Hematopoietic multipotent progenitor cell treated with erythropoietin and hydrocortisone succinate and interleukin-3 and kit ligand, for 8 days (in vitro differentiated cells): ENCODE measurements around the gene HOXD1.

Experiments used
- DNase-seq: peaks from one replicate; pipeline ENCODE4 v3.0.0-alpha.2; 2015

HOXD1 gene

DNA sequence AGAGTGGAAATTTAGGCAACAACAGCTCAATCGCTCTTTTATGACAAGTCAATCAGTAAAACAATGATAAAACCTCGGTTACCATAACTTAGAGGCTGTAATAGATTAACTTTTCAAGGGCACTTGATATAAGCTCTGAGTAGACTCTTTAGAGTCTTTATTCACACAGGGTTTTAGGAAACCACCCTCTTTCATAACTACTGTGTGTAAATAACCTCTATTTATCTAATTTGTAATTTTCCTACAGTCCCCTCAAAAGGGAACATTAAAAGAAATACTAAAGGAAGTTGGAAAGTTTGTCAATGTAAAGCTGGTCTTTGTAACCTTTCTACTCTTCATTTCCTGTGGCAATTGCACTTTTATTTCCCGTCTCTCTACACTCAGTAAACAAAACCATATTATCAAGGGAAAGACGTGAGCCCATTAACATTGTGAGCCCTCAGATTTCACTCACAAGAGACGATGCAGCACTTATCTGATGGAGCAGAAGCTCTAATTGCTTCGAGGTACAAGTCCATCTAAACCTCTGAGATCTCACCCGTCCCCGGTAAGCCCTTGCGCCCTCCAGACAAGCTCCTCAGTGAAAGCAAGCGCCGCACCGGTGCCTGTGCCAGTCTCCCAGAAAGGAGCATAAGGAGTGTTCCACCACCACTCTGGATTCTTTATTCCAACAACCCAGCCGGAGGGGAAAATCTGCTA is 1.1 kb upstream of the HOXD1 start:
- no peak for DNase-seq

DNA sequence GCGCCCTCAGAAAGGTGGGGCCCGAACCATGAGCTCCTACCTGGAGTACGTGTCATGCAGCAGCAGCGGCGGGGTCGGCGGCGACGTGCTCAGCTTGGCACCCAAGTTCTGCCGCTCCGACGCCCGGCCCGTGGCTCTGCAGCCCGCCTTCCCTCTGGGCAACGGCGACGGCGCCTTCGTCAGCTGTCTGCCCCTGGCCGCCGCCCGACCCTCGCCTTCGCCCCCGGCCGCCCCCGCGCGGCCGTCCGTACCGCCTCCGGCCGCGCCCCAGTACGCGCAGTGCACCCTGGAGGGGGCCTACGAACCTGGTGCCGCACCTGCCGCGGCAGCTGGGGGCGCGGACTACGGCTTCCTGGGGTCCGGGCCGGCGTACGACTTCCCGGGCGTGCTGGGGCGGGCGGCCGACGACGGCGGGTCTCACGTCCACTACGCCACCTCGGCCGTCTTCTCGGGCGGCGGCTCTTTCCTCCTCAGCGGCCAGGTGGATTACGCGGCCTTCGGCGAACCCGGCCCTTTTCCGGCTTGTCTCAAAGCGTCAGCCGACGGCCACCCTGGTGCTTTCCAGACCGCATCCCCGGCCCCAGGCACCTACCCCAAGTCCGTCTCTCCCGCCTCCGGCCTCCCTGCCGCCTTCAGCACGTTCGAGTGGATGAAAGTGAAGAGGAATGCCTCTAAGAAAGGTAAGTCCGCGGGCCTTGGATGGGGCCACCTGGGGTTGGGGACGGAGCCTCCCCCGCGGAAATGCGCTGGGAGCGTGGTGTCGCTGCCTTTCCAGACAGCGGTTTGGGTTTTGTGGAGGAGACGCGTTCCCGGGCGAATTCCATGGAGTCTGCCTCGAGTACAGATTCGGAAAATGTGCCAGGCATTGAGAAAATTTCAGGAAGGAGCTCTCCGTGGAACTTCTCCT is 559 bp downstream of the HOXD1 start:
- DNase-seq, result no peak

GRCh38 chr2:176189681-176190641 is 1.5 kb downstream of the HOXD1 start:
- DNase-seq, result peak; percentile 37

GRCh38 chr2:176192351-176192750 is 3.9 kb downstream of the HOXD1 start:
- DNase-seq, result no peak

- DNase-seq, result no peak
These were observed 4.6 kb downstream of the HOXD1 start for GRCh38 chr2:176193048-176193447.

DNA sequence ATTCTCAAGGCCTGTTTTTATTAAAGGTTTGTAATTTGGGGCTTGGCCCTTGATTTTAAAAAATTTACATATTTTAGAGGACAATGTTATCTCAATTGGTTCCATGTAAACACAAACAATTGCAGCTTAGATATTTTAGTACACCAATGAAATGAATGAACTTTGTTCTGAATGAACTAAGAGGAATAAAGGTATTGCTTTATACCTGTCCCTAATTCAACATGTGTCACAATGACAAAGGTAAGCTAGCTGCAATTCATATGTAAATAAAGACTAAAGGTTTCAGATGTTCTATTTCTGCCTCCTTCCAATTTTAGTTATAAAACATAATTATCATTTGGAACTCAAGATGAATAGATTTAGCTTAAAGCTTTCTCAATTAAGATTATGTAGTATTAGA is 11.4 kb downstream of the HOXD1 start:
- DNase-seq, result no peak

- DNase-seq, result no peak
These were observed 12.5 kb downstream of the HOXD1 start for GRCh38 chr2:176200971-176201370.

DNA sequence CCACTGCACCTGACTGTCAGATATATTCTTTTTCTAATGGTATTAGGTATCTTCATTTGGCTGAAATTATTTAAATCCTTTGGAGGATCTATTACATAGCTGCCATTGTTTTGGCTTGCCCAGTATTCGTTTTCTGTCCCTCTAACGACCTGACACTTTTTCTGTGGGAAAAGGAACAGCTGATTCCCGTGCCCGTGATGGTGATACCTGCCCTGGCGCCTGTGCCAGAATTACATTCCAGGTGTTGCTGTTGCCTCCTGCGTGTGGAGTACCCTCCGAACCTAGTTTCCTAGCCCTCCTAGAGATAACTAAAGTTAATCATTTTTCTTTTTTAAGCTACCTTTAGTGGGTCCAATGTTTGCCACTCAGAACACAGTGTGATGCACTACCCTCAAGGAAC is 14.0 kb downstream of the HOXD1 start:
- no peak for DNase-seq

GRCh38 chr2:176205126-176205525 is 16.7 kb downstream of the HOXD1 start:
- peak; percentile 59 for DNase-seq

GRCh38 chr2:176206136-176206535 is 17.7 kb downstream of the HOXD1 start:
- DNase-seq, result no peak

GRCh38 chr2:176206682-176207081 is 18.2 kb downstream of the HOXD1 start:
- DNase-seq, result no peak

- DNase-seq, result no peak
These were observed 22.6 kb downstream of the HOXD1 start for GRCh38 chr2:176211110-176211509.

DNA sequence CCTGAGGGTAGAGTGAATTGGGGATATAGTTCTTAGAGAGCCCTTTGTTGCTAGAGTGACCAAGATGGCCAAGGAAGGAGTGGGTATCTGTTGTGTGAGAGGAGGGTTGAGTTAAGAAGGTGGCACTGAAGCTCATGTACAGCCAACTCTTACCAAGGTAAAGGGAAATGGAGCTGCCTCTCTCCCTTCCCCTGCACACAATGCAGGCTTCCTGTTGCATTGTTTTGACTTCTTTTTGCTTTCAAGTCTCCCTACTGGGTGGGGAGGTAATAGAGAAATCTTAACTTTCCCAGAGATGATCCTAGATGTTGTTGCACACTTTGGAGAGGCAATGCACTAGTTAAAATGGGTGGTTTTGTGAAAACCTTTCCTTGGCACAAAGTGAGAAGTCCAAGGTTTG is 23.8 kb downstream of the HOXD1 start:
- no peak for DNase-seq

DNA sequence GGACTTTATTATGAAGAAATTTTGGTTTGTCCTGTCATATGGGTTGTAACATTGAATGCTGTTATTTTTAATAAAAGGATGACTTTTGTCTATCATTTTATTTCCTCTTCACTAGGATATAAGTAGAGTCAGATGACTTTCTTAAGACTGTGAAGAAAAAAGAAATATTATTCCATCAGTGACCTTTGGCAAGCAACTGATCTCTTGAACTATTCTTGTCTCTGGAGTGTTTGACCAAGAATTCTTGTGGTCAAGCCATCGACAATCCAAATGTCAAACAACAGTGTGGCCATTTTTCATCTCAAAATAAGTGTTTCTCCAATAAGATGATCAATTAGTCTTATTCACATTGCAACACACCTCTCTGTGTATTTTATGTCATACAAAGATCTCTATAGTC is 24.9 kb downstream of the HOXD1 start:
- no peak for DNase-seq

DNA sequence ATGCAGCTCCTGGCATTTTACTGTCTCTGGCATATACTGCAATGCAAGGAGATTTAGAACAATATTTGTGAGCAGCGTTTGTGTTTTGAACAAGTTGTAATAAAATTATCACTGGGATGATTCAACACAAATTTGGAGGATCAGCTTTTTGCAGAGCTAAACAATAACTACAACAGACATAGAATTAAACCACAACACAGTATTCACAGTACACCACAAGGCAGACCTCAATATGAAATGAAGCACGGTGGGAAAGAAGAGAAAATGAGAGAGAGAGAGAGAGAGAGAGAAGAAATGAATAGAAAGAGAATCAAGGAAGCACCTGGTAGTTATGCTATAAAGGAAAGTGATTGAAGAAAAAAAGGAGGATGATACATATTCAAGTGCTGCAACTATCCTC is 39.4 kb downstream of the HOXD1 start:
- DNase-seq, result no peak

DNA sequence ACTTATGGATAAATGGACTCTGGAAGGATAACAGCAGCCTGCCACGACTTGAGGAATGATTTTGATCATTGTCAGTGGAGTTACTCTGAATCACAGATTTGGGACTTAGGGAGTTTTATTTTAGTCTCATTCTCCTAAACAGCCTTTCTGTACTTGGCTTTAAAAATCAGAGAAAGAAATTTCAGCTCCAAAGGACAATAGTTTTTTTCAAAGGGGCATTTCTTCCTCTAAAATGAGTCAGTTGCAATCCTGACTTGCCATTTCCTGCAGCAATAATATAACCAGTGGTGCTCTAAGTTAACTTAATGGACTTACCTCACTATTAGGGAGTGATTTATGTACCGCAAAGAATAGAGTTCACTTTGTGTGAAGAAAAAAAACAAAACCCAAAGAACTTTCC is 45.7 kb downstream of the HOXD1 start:
- no peak for DNase-seq

GRCh38 chr2:176234940-176235339 is 46.5 kb downstream of the HOXD1 start:
- no peak for DNase-seq

DNA sequence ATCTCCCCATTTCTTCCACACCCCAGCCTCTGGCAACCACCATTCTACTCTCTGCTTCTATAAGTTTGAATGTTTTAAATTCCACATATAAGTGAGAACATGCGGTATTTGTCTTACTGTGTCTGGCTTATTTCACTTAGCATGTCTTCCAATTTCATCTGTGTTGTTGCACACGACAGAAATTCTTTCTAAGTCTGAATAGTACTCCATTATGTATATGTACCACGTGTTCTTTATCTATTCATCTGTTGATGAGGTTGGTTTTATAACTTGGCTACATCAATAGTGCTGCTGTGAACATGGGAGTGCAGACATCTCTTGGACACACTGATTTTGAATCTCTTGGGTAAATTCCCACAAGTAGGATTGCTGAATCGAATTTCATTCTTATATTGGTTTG is 49.0 kb downstream of the HOXD1 start:
- no peak for DNase-seq

DNA sequence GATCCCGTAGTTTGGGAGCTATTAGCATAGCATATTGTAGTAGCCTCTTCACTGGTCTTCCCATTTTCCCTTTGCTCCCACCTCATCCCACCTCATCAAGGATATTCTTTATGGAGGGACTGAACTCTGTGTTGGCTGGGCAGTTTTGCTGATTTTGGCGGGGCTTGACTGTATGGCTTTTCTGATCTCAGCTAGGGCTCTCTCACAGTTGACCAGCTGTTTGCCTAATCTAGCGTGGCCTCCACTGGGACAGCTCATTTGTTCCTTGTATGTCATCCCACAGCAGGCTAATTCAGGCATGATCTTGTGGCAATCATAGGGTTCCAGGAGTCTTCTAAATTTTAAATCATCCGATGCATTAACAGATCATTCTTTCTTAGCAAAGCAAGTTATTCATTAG is 50.6 kb downstream of the HOXD1 start:
- no peak for DNase-seq

GRCh38 chr2:176240301-176240700 is 51.8 kb downstream of the HOXD1 start:
- DNase-seq, result peak; percentile 1
